SU-DHL-6 (cell line): Measurements from ENCODE around the gene TSPAN17.

Experiments
- H2AFZ ChIP-seq: fragments of 200-600 bp; sonication (generic); 2 replicates; pipeline ENCODE4 v1.6.1; 2014; ENCODE audit warnings: low read depth, mild to moderate bottlenecking, moderate library complexity, mixed read lengths, antibody characterized with exemption, low read length; ENCODE audit not compliant: severe bottlenecking
- H3F3A ChIP-seq: fragments of 200-600 bp; shearing (Covaris generic); 2 replicates; pipeline ENCODE4 v1.6.0; 2016; ENCODE audit warnings: antibody characterized with exemption, mild to moderate bottlenecking; ENCODE audit not compliant: insufficient read depth
- H3K27ac ChIP-seq: fragments of 200-600 bp; sonication (generic); 2 replicates; pipeline ENCODE4 v1.5.1; 2016; ENCODE audit warnings: low read depth, mild to moderate bottlenecking, low read length, moderate library complexity, mixed read lengths
- H3K27me3 ChIP-seq: fragments of 200-600 bp; sonication (generic), shearing (Covaris generic); 2 replicates; pipeline ENCODE4 v1.6.0; 2014; ENCODE audit warnings: mild to moderate bottlenecking, low read length
- H3K36me3 ChIP-seq: fragments of 200-600 bp; sonication (generic); 2 replicates; pipeline ENCODE4 v1.6.1; 2014; ENCODE audit warnings: mild to moderate bottlenecking, low read length, mixed read lengths
- H3K4me2 ChIP-seq: fragments of 300-600, 200-600 bp; shearing (Covaris generic), sonication (generic); 2 replicates; pipeline ENCODE4 v1.6.0; 2014; ENCODE audit warnings: low read length, low read depth, mild to moderate bottlenecking; ENCODE audit not compliant: poor library complexity, severe bottlenecking
- H3K4me3 ChIP-seq: fragments of 200-600 bp; sonication (generic); 2 replicates; pipeline ENCODE4 v1.5.1; 2014; ENCODE audit warnings: antibody characterized with exemption, low read length, mild to moderate bottlenecking, mixed read lengths; ENCODE audit not compliant: insufficient read depth, poor library complexity, severe bottlenecking
- H3K79me2 ChIP-seq: fragments of 200-600 bp; sonication (generic); 2 replicates; pipeline ENCODE4 v1.6.1; 2014; ENCODE audit warnings: mild to moderate bottlenecking, low read length, moderate library complexity; ENCODE audit not compliant: insufficient read depth
- H3K9ac ChIP-seq: fragments of 200-600 bp; sonication (generic); 2 replicates; pipeline ENCODE4 v1.7.0; 2014; ENCODE audit warnings: mild to moderate bottlenecking, low read length
- H3K9me2 ChIP-seq: fragments of 200-600 bp; sonication (generic); replicated peaks from 2 replicates; pipeline ENCODE4 v1.6.1; 2014; ENCODE audit warnings: low read length; ENCODE audit not compliant: insufficient read depth
- H3K9me3 ChIP-seq: fragments of 200-600 bp; sonication (generic); 2 replicates; pipeline ENCODE4 v1.6.1; 2014; ENCODE audit warnings: low read length, mixed read lengths; ENCODE audit not compliant: insufficient read depth
- H4K20me1 ChIP-seq: fragments of 200-600 bp; sonication (generic); 2 replicates; pipeline ENCODE4 v1.6.1; 2014; ENCODE audit warnings: low read depth, mild to moderate bottlenecking, antibody characterized with exemption, low read length, moderate library complexity, mixed read lengths
- EZH2phosphoT487 ChIP-seq: fragments of 200-600 bp; sonication (generic), shearing (Covaris generic); conservative IDR thresholded peaks from 2 replicates; pipeline ENCODE4 v1.6.1; 2018; ENCODE audit warnings: mild to moderate bottlenecking, antibody characterized with exemption, low read length, moderate library complexity, mixed read lengths
- TF ChIP-seq, protein P1 (sequence below): fragments of 200-600 bp; sonication (generic); IDR thresholded peaks from one replicate; pipeline ENCODE4 v1.5.1; 2017; ENCODE audit warnings: antibody characterized with exemption, mild to moderate bottlenecking, low read length, moderate library complexity; ENCODE audit not compliant: insufficient read depth, poor library complexity, severe bottlenecking

TSPAN17 gene

DNA sequence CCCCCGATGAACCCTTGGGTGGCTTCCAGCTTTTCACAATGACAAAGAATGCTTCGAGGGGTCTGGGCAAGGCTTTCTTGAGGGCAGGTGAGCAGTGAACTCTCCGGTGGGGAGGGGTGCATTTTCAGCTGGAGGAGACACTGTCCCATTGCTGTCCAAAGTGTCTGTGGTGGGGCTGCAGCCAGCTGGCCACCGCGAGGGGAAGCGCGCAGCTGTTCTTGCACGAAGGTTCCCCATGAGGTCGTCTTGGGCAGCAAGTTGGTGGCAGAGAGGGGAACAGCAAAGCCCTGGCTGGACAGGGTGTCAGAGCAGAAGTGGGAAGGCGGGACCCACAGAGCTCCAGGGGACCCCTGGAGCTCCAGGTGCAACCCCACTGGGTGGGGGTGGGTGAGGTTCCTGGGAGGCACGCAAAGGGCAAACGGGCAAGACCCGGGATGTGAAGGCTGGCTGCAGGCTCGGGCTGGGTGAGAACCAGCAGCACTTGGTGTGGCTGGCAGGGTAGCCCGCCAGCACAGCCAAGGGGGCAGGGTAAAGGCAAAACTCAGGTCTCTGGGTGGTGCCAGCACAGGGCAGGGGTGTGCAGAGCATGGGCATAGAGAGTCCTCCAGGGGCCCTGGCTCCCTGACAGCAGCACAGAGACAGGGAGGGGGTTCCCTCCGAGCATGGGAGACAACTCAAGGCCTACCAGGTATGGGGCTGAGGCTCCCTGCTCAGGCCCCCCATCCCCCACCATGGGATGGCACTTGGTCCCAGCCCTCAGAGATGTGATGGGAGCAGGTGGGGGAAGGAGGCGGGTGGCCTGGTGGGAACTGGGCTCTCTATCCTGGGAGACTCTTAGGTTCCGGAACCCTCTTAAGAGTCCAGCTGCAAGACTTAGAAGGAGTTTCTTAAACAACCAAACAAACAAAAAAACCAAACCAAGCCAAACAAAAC, 26.6 kb downstream of the TSPAN17 start:
- Histone ChIP-seq H3K36me3 (no peaks in the 10 kb centered on the region), H3F3A (no peaks in the 10 kb centered on the region), H3K27ac (no peak overlapping the region), H3K9me2 (no peaks in the 10 kb centered on the region), H3K4me3 (no peak overlapping the region), H2AFZ (no peak overlapping the region), H3K4me2 (no peak overlapping the region), H3K79me2 (no peaks in the 10 kb centered on the region), H3K27me3 (no peaks in the 10 kb centered on the region), H4K20me1 (no peaks in the 10 kb centered on the region), H3K9me3 (no peaks in the 10 kb centered on the region), H3K9ac (no peak overlapping the region)
- TF ChIP-seq, protein P1, sequence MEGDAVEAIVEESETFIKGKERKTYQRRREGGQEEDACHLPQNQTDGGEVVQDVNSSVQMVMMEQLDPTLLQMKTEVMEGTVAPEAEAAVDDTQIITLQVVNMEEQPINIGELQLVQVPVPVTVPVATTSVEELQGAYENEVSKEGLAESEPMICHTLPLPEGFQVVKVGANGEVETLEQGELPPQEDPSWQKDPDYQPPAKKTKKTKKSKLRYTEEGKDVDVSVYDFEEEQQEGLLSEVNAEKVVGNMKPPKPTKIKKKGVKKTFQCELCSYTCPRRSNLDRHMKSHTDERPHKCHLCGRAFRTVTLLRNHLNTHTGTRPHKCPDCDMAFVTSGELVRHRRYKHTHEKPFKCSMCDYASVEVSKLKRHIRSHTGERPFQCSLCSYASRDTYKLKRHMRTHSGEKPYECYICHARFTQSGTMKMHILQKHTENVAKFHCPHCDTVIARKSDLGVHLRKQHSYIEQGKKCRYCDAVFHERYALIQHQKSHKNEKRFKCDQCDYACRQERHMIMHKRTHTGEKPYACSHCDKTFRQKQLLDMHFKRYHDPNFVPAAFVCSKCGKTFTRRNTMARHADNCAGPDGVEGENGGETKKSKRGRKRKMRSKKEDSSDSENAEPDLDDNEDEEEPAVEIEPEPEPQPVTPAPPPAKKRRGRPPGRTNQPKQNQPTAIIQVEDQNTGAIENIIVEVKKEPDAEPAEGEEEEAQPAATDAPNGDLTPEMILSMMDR = no peak
- TF ChIP-seq EZH2phosphoT487 = no peak

DNA sequence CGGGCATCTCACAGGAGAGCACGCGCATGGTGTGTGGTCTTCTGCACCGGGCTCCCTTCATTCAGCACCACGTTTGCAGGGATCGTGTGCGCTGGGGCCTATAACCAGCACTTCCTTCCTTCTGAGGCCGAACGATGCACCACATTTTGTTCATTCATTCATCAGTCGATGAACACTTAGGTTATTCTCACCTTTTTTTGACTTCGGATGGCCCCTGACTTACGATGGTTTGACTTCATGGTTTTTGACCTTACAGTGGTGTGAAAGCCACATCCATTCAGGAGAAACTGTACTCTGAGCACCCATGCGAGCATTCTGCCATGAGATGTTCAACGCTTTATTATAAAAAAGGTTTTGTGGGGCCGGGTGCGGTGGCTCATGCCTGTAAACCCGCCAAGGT, 27.5 kb downstream of the TSPAN17 start:
- Histone ChIP-seq H3K9me3 (no peaks in the 10 kb centered on the region), H3K79me2 (no peaks in the 10 kb centered on the region), H3K4me2 (no peak overlapping the region), H3K36me3 (no peaks in the 10 kb centered on the region), H4K20me1 (no peaks in the 10 kb centered on the region), H3K9ac (no peak overlapping the region), H3K27me3 (no peaks in the 10 kb centered on the region), H3K9me2 (no peaks in the 10 kb centered on the region), H2AFZ (no peak overlapping the region), H3K27ac (no peak overlapping the region), H3K4me3 (no peak overlapping the region), H3F3A (no peaks in the 10 kb centered on the region)
- TF ChIP-seq, protein P1 = no peak
- no peak for TF ChIP-seq EZH2phosphoT487

DNA sequence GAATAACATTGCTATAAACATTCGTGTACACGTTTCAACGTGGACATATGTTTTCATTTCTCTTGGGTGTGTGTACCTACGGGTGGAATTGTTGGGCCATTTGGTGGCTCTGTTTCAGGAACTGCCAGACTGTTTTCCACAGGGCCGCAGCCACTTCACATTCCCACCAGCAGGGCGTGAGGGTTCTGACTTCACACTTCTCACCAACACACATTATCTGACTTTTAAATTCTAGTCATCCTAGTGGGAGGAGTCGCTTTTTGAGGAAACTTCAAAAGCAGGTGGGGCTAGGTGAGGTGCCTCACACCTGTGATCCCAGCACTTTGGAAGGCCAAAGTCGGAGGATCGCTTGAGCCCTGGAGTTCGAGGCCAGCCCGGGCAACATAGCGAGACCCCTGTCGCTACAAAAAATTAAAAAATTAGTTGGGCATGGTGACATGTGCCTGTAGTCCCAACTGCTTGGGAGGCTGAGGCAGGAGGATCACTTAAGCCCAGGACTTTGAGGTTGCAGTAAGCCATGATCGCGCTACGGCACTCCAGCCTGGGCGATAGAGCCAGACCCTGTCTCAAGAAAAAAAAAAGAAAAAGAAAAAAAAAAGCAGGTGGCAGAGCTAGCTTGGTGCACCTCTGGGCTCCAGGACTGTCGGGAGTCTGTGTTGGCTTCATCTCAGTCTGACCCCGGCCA, 28.5 kb downstream of the TSPAN17 start:
- H3K4me3 ChIP-seq = no peak overlapping the region
- H3K27ac ChIP-seq = no peak overlapping the region
- no peaks in the 10 kb centered on the region for H3K36me3 ChIP-seq
- no peaks in the 10 kb centered on the region for H3F3A ChIP-seq
- H4K20me1 ChIP-seq = no peaks in the 10 kb centered on the region
- no peaks in the 10 kb centered on the region for H3K9me2 ChIP-seq
- H3K27me3 ChIP-seq = no peaks in the 10 kb centered on the region
- no peaks in the 10 kb centered on the region for H3K9me3 ChIP-seq
- no peak overlapping the region for H3K4me2 ChIP-seq
- H3K9ac ChIP-seq = no peak overlapping the region
- H2AFZ ChIP-seq = no peak overlapping the region
- TF ChIP-seq EZH2phosphoT487 = no peak
- TF ChIP-seq, protein P1 = no peak
- no peaks in the 10 kb centered on the region for H3K79me2 ChIP-seq
